Chondrocyte (in vitro differentiated cells): ENCODE data around the gene KRI1. TPM values are rescaled to one million over a fixed set of nuclear protein-coding genes. Genes with fewer than 3 reads are reported as not detected.
A peak's percentile ranks its signal among the peaks of the same experiment; 100 is the strongest.
"Not testable (repeated sequence)": the region's sequence is repeated elsewhere in the genome, so short reads cannot be mapped to it uniquely, and the experiment has no call there.

Source experiments
- DNase-seq: peaks from one replicate; pipeline ENCODE4 v3.0.0; 2021; ENCODE audit warnings: mixed read lengths, low spot score
- H3K27ac Mint-ChIP-seq: one replicate; pipeline ENCODE4 v1.8.0; 2021; ENCODE audit warnings: mild to moderate bottlenecking, moderate library complexity, mixed read lengths; ENCODE audit not compliant: unreplicated experiment
- H3K27me3 Mint-ChIP-seq: 2 replicates; pipeline ENCODE4 v1.8.0; 2021; ENCODE audit warnings: low read depth, mixed read lengths
- H3K36me3 Mint-ChIP-seq: 2 replicates; pipeline ENCODE4 v1.8.0; 2021; ENCODE audit warnings: low read depth, mixed read lengths
- H3K4me1 Mint-ChIP-seq: 2 replicates; pipeline ENCODE4 v1.8.0; 2021; ENCODE audit warnings: low read depth, mild to moderate bottlenecking, mixed read lengths
- H3K4me3 Mint-ChIP-seq: one replicate; pipeline ENCODE4 v1.8.0; 2021; ENCODE audit warnings: mild to moderate bottlenecking, moderate library complexity, mixed read lengths; ENCODE audit not compliant: unreplicated experiment
- H3K9me3 Mint-ChIP-seq: 2 replicates; pipeline ENCODE4 v1.8.0; 2021; ENCODE audit warnings: low read depth, mixed read lengths
- total RNA-seq: library from RNA; stranded (reverse); gene quantifications from 3 replicates; pipeline ENCODE4 v1.2.1, GENCODE V29; 2021
- TF ChIP-seq, protein P1 (sequence below): fragments of 200-600 bp; sonication (generic); IDR thresholded peaks from 2 replicates; pipeline ENCODE4 v1.5.0; 2021; ENCODE audit warnings: antibody characterized with exemption, mild to moderate bottlenecking, moderate library complexity

The KRI1 gene
- total RNA-seq, 1 donor from 2014 or later = 14.2 TPM

DNA sequence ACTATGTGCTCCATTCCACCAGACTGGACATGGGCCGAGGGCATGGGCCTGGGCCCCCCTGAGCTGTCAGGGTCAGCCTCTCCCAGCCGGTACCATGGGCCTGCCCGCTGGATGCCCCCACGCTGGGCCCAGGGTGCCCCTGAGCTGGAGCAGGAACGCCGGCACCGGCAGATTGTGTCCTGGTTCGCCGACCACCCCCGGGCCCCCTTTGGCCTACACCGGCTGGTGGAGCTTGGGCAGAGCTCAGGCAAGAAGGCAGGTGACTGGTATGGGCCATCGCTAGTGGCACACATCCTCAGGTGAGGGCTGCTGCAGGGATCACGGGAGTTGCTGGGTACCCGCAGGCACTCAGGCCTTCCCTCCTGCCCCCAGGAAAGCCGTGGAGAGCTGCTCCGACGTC, 19.0 kb downstream of the KRI1 start:
- Mint-ChIP-seq H3K36me3 (peaks cover 18% of the 10 kb centered on the region), H3K9me3 (no peaks in the 10 kb centered on the region), H3K4me1 (peaks cover 15% of the 10 kb centered on the region), H3K27me3 (no peaks in the 10 kb centered on the region), H3K4me3 (no peak overlapping the region), H3K27ac (no peak overlapping the region)
- no peak for DNase-seq
- TF ChIP-seq, protein P1, sequence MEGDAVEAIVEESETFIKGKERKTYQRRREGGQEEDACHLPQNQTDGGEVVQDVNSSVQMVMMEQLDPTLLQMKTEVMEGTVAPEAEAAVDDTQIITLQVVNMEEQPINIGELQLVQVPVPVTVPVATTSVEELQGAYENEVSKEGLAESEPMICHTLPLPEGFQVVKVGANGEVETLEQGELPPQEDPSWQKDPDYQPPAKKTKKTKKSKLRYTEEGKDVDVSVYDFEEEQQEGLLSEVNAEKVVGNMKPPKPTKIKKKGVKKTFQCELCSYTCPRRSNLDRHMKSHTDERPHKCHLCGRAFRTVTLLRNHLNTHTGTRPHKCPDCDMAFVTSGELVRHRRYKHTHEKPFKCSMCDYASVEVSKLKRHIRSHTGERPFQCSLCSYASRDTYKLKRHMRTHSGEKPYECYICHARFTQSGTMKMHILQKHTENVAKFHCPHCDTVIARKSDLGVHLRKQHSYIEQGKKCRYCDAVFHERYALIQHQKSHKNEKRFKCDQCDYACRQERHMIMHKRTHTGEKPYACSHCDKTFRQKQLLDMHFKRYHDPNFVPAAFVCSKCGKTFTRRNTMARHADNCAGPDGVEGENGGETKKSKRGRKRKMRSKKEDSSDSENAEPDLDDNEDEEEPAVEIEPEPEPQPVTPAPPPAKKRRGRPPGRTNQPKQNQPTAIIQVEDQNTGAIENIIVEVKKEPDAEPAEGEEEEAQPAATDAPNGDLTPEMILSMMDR = no peak

GRCh38 chr19:10544753-10545251, 21.0 kb downstream of the KRI1 start:
- no peak for DNase-seq
- TF ChIP-seq, protein P1 = no peak
- Mint-ChIP-seq H3K27ac (peak overlapping the region; percentile 3), H3K4me1 (peaks cover 15% of the 10 kb centered on the region), H3K36me3 (peaks cover 8% of the 10 kb centered on the region), H3K9me3 (no peaks in the 10 kb centered on the region), H3K27me3 (no peaks in the 10 kb centered on the region), H3K4me3 (peak overlapping the region; percentile 82)

GRCh38 chr19:10544242-10544752, 21.5 kb downstream of the KRI1 start:
- H3K4me3 Mint-ChIP-seq = peak overlapping the region; percentile 82
- no peak for DNase-seq
- peaks cover 15% of the 10 kb centered on the region for H3K4me1 Mint-ChIP-seq
- no peaks in the 10 kb centered on the region for H3K27me3 Mint-ChIP-seq
- H3K27ac Mint-ChIP-seq = peak overlapping the region; percentile 59
- TF ChIP-seq, protein P1 = no peak
- peaks cover 7% of the 10 kb centered on the region for H3K36me3 Mint-ChIP-seq
- no peaks in the 10 kb centered on the region for H3K9me3 Mint-ChIP-seq

DNA sequence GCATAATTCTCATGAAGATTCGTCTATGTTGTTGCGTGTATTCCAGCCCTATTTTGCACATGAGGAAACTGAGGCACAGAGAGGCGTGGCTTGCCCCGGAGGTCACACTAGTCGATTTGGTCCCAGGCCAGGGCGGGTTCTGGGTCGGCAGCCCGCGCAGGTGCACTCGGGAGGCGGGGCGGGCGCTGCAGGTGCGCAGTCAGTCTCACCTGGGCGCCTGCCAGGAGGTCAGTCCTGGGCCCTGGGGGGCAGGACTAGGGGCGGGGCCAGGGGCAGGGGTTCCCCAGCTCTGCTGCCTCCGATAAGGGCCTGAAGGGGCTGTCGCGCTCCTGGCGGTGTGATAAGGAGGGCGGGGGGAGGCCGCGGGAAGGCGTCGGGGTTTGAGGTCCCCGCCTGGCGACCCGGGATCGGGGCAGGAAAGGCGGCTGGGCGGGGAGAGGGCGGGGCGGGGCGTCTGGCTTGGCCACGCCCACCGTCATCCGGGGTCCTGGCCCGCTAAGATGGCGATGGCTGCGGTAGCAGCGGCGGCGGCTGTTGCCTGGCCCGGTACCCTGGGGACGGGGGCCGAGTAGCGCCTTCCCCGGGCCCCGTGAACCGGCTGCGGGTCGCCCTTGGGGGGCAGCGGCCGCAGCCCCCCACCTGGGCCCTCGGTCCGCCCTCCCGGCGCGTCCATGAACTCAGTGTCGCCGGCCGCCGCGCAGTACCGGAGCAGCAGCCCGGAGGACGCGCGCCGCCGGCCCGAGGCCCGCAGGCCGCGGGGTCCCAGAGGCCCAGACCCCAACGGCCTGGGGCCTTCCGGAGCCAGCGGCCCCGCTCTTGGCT, 22.2 kb downstream of the KRI1 start, which contains the start of gene ATG4D:
ATG4D (plus strand) TSS at position 485 of the 822 bp plus-strand sequence; CDS start at position 672, 187 bp downstream.
- H3K36me3 Mint-ChIP-seq = peaks cover 4% of the 10 kb centered on the region
- TF ChIP-seq, protein P1 = no peak
- peak within 1 kb of the TSS; percentile 82 for H3K4me3 Mint-ChIP-seq
- DNase-seq = no peak
- H3K4me1 Mint-ChIP-seq = peaks cover 15% of the 10 kb centered on the region
- H3K27ac Mint-ChIP-seq = peak within 1 kb of the TSS; percentile 59
- no peaks in the 10 kb centered on the region for H3K27me3 Mint-ChIP-seq
- no peaks in the 10 kb centered on the region for H3K9me3 Mint-ChIP-seq

- TF ChIP-seq, protein P1 = no peak
- Mint-ChIP-seq H3K36me3 (peaks cover 2% of the 10 kb centered on the region), H3K4me3 (peak overlapping the region; percentile 66), H3K9me3 (no peaks in the 10 kb centered on the region), H3K27me3 (no peaks in the 10 kb centered on the region), H3K4me1 (peaks cover 15% of the 10 kb centered on the region), H3K27ac (no peak overlapping the region)
- no peak for DNase-seq
Measured at GRCh38 chr19:10543059-10543419, 22.8 kb downstream of the KRI1 start.

DNA sequence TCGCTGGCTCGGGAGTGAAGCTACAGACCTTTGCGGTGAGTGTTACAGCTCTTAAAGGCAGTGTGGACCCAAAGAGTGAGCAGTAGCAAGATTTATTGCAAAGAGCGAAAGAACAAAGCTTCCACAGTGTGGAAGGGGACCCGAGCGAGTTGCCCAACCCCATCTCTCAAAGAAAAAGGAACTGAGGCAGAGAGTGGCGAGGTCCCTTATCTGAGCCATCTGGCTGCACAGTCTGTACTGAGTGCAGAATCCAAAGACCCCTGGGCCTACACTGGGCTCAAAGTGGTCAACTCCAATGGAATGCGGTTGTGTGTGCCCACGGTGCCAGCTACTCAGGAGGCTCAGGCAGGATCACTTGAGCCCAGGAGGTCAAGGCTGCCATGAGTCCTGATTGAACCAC, 26.8 kb downstream of the KRI1 start:
- H3K4me3 Mint-ChIP-seq, H3K27me3 Mint-ChIP-seq, H3K36me3 Mint-ChIP-seq, H3K27ac Mint-ChIP-seq, H3K9me3 Mint-ChIP-seq, DNase-seq: not testable (repeated sequence)
- peaks cover 14% of the 10 kb centered on the region for H3K4me1 Mint-ChIP-seq
